Hepatocyte (in vitro differentiated cells): Measurements from ENCODE around the gene CHMP6.

ENCODE experiments used
- EZH2phosphoT487 ChIP-seq: fragments of 200-600 bp; sonication (generic); IDR thresholded peaks from one replicate; pipeline ENCODE4 v1.6.1; 2018; ENCODE audit warnings: antibody characterized with exemption, mild to moderate bottlenecking, low read depth, moderate library complexity; ENCODE audit not compliant: unreplicated experiment, severe bottlenecking
- TF ChIP-seq, protein P1 (sequence below): fragments of 200-600 bp; sonication (generic); IDR thresholded peaks from 2 replicates; pipeline ENCODE4 v1.5.1; 2016; ENCODE audit warnings: antibody characterized with exemption, mild to moderate bottlenecking; ENCODE audit not compliant: poor library complexity

DNA sequence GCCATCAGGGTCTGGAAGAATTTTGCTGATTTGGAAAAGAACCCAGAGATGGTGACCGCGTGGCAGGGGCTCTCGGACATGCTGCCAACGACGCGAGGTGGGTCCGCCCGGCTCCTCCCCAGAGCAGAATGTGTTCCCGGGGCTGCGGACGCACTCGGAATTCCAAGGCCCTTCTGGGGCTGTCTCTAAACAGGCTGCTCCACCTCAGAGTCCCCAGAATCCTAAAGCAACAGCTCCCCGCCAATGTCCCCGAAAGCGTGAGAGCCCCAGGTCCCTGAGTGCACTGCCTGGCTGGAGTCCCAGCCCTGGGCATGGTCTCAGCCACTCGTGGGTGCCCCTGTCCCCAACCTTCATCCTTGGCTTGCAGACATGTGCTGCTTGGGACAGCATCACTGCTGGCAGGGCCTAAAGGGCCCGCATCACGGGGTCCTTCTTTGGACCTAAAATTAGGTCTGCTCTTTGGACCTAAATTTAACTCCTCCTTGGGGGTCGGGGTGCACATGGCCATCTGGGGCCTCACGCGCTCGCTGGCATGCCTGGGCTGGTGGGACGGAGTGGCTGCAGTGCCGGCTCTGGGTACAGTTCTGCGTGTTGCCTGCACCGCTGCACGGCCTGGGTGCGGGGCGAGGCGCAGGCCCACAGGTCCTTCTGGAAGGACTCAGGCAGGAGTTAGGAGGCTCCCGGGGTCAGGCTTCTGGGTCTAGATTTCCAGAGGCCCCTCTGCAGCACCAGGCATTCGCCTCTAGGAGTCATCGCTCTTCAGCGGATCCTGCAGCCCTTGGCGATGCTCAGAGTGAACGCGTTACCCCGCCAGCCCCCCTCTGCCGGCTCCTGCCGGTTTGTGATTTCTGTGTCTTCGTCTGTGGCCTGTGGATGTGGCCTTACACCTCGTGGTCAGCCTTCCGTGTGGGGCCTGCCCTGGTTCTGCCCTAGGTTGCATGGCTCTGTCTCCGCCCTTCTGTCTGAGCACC is 41.9 kb upstream of the CHMP6 start:
- TF ChIP-seq, protein P1, sequence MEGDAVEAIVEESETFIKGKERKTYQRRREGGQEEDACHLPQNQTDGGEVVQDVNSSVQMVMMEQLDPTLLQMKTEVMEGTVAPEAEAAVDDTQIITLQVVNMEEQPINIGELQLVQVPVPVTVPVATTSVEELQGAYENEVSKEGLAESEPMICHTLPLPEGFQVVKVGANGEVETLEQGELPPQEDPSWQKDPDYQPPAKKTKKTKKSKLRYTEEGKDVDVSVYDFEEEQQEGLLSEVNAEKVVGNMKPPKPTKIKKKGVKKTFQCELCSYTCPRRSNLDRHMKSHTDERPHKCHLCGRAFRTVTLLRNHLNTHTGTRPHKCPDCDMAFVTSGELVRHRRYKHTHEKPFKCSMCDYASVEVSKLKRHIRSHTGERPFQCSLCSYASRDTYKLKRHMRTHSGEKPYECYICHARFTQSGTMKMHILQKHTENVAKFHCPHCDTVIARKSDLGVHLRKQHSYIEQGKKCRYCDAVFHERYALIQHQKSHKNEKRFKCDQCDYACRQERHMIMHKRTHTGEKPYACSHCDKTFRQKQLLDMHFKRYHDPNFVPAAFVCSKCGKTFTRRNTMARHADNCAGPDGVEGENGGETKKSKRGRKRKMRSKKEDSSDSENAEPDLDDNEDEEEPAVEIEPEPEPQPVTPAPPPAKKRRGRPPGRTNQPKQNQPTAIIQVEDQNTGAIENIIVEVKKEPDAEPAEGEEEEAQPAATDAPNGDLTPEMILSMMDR: no peak
- no peak for TF ChIP-seq EZH2phosphoT487
